GM21723 (cell line): Measurements from ENCODE around the gene EGLN2.
"Not testable (repeated sequence)": the region's sequence is repeated elsewhere in the genome, so short reads cannot be mapped to it uniquely, and the experiment has no call there.

Experiments used
- ATAC-seq: cut with Tn5 transposase; IDR thresholded peaks from one replicate; pipeline ENCODE4 v1.9.1; 2021; ENCODE audit warnings: mild to moderate bottlenecking, moderate library complexity; ENCODE audit not compliant: unreplicated experiment

EGLN2 gene

GRCh38 chr19:40838477-40838876 is 39.5 kb downstream of the EGLN2 start:
- ATAC-seq, result not testable (repeated sequence)

- ATAC-seq, result not testable (repeated sequence)
Observed at GRCh38 chr19:40842012-40842411, 43.0 kb downstream of the EGLN2 start.

- ATAC-seq, result not testable (repeated sequence)
Observed at GRCh38 chr19:40842997-40843652, 44.1 kb downstream of the EGLN2 start.

- not testable (repeated sequence) for ATAC-seq
Observed at GRCh38 chr19:40843653-40844052, 44.7 kb downstream of the EGLN2 start.

GRCh38 chr19:40846722-40847121 is 47.7 kb downstream of the EGLN2 start:
- ATAC-seq, result not testable (repeated sequence)

GRCh38 chr19:40850277-40850676 is 51.3 kb downstream of the EGLN2 start, which contains the start of gene CYP2A6:
Gene CYP2A6 (minus strand): TSS chr19:40850447. CDS start chr19:40850426, 21 bp downstream.
- ATAC-seq, result not testable (repeated sequence)

- not testable (repeated sequence) for ATAC-seq
Observed at GRCh38 chr19:40852467-40853152, 53.6 kb downstream of the EGLN2 start.
